Suprapubic skin (tissue), 4 donors: ENCODE measurements around the gene KCMF1. TPM values are rescaled to one million over a fixed set of nuclear protein-coding genes. Genes with fewer than 3 reads are reported as not detected.

Source experiments
- DNase-seq, 2 donors: peaks; one replicate each; pipeline ENCODE4 v3.0.0-alpha.2; 2019; ENCODE audit warnings: low spot score in 2 of 2
- H3K27ac ChIP-seq: fragments of 200-600 bp; sonication (generic); one replicate; pipeline ENCODE4 v1.5.1; 2019
- H3K27me3 ChIP-seq: fragments of 200-600 bp; sonication (generic); one replicate; pipeline ENCODE4 v1.5.1; 2019
- H3K36me3 ChIP-seq: fragments of 200-600 bp; sonication (generic); one replicate; pipeline ENCODE4 v1.5.1; 2019
- H3K4me1 ChIP-seq: fragments of 200-600 bp; sonication (generic); one replicate; pipeline ENCODE4 v1.5.1; 2019
- H3K4me3 ChIP-seq: fragments of 200-600 bp; sonication (generic); one replicate; pipeline ENCODE4 v1.5.1; 2019; ENCODE audit warnings: mild to moderate bottlenecking
- H3K9me3 ChIP-seq: fragments of 200-600 bp; sonication (generic); one replicate; pipeline ENCODE4 v1.5.1; 2019
- CTCF ChIP-seq, 2 donors: fragments of 200-600 bp in 1 of 2; fragments of 450-650 bp in 1 of 2; sonication (generic) in 1 of 2; IDR thresholded peaks; one replicate each; pipeline ENCODE4 v1.5.1; 2016 to 2019; ENCODE audit warnings: antibody characterized with exemption in 2 of 2, mild to moderate bottlenecking in 1 of 2, moderate library complexity in 1 of 2
- EP300 ChIP-seq: sonication (generic); formaldehyde crosslinking; IDR thresholded peaks from one replicate; pipeline ENCODE4 v1.6.1; 2017; ENCODE audit warnings: antibody characterized with exemption
- POLR2A ChIP-seq, 2 donors: fragments of 450-650 bp; IDR thresholded peaks; one replicate each; pipeline ENCODE4 v1.6.1; 2017; ENCODE audit warnings: antibody characterized with exemption in 2 of 2, mild to moderate bottlenecking in 2 of 2, moderate library complexity in 2 of 2
- POLR2AphosphoS5 ChIP-seq, 3 donors: sonication (generic); formaldehyde crosslinking; IDR thresholded peaks; one replicate each; pipeline ENCODE4 v1.6.1; 2017; ENCODE audit warnings: antibody characterized with exemption in 3 of 3
- WGBS: methylation state at CpG from one replicate; pipeline ENCODE4 v1.1.5; 2018; 5-methylcytosine and 5-hydroxymethylcytosine counted together
- total RNA-seq, 4 donors: library from RNA; depleted of rRNA; stranded (reverse); fragments of >200 nt; gene quantifications; one replicate each; pipeline ENCODE4 v1.1.0, GENCODE V29; 2016

The KCMF1 gene
- total RNA-seq, 4 donors from 2014 or later, result 23.5 to 42.6 (median 29.3) TPM

GRCh38 chr2:84946204-84947009, 24.6 kb upstream of the KCMF1 start:
- no peak overlapping the region for H3K4me3 ChIP-seq
- no peaks in the 10 kb centered on the region for H3K9me3 ChIP-seq
- TF ChIP-seq EP300 (no peak), POLR2A (IDR thresholded peaks at IDR 0.05) (no peak), CTCF (IDR thresholded peaks at IDR 0.05) (no peak), POLR2AphosphoS5 (IDR thresholded peaks at IDR 0.05) (no peak)
- no peaks in the 10 kb centered on the region for H3K27me3 ChIP-seq
- no peak for DNase-seq
- H3K4me1 ChIP-seq, result peaks cover 7% of the 10 kb centered on the region
- no peak overlapping the region for H3K27ac ChIP-seq
- 57% methylated on average over 10 of the region's 12 CpGs for WGBS
- H3K36me3 ChIP-seq, result no peaks in the 10 kb centered on the region

- H3K36me3 ChIP-seq, result no peaks in the 10 kb centered on the region
- H3K27ac ChIP-seq, result no peak overlapping the region
- peaks cover 7% of the 10 kb centered on the region for H3K4me1 ChIP-seq
- no peak overlapping the region for H3K4me3 ChIP-seq
- H3K27me3 ChIP-seq, result no peaks in the 10 kb centered on the region
- TF ChIP-seq CTCF (IDR thresholded peaks at IDR 0.05), result no peak
- TF ChIP-seq POLR2A (IDR thresholded peaks at IDR 0.05), result no peak
- no peak for TF ChIP-seq POLR2AphosphoS5 (IDR thresholded peaks at IDR 0.05)
- no peak for TF ChIP-seq EP300
- no peaks in the 10 kb centered on the region for H3K9me3 ChIP-seq
- 83% methylated on average over 10 of the region's 10 CpGs for WGBS
- DNase-seq, result no peak
These were observed 23.9 kb upstream of the KCMF1 start for GRCh38 chr2:84947010-84947593.

GRCh38 chr2:84953535-84953934, 17.4 kb upstream of the KCMF1 start:
- Histone ChIP-seq H3K9me3 (no peaks in the 10 kb centered on the region), H3K36me3 (no peaks in the 10 kb centered on the region), H3K27me3 (no peaks in the 10 kb centered on the region), H3K27ac (no peak overlapping the region), H3K4me3 (no peak overlapping the region), H3K4me1 (peaks cover 9% of the 10 kb centered on the region)
- no peak for TF ChIP-seq EP300
- TF ChIP-seq POLR2AphosphoS5 (IDR thresholded peaks at IDR 0.05), result no peak
- no peak for TF ChIP-seq CTCF (IDR thresholded peaks at IDR 0.05)
- TF ChIP-seq POLR2A (IDR thresholded peaks at IDR 0.05), result no peak
- no peak for DNase-seq
- WGBS, result 75% methylated on average over 3 of the region's 3 CpGs

- Histone ChIP-seq H3K36me3 (no peaks in the 10 kb centered on the region), H3K9me3 (no peaks in the 10 kb centered on the region), H3K4me3 (no peak overlapping the region), H3K27ac (no peak overlapping the region), H3K27me3 (no peaks in the 10 kb centered on the region), H3K4me1 (peaks cover 11% of the 10 kb centered on the region)
- DNase-seq, result no peak
- no peak for TF ChIP-seq CTCF (IDR thresholded peaks at IDR 0.05)
- TF ChIP-seq POLR2AphosphoS5 (IDR thresholded peaks at IDR 0.05), result no peak
- TF ChIP-seq EP300, result no peak
- no peak for TF ChIP-seq POLR2A (IDR thresholded peaks at IDR 0.05)
- 96% methylated on average over 6 of the region's 6 CpGs for WGBS
These were observed 16.6 kb upstream of the KCMF1 start for GRCh38 chr2:84954329-84954728.
